Body of pancreas (tissue), 4 donors: ENCODE measurements around the gene KRTAP4-9.

Experiments
- CTCF ChIP-seq, 7 experiments: fragments of 450-650 bp in 4 of 7; fragments of 200-600 bp in 3 of 7; sonication (generic) in 3 of 7; IDR thresholded peaks; one replicate each; pipeline ENCODE4 v1.5.1; 2016 to 2019; ENCODE audit warnings: antibody characterized with exemption in 7 of 7
- POLR2A ChIP-seq, 3 donors: fragments of 450-650 bp; IDR thresholded peaks; one replicate each; pipeline ENCODE4 v1.6.1; 2016; ENCODE audit warnings: antibody characterized with exemption in 3 of 3, mild to moderate bottlenecking in 2 of 3

- no peak for TF ChIP-seq CTCF (IDR thresholded peaks at IDR 0.05)
- no peak for TF ChIP-seq POLR2A (IDR thresholded peaks at IDR 0.05)
These were observed 44.4 kb downstream of the KRTAP4-9 start, which contains the start of gene KRTAP4-5 for GRCh38 chr17:41149652-41149985.
